ENCODE results near the gene KIAA1549. TPM values are rescaled to one million over a fixed set of nuclear protein-coding genes. Genes with fewer than 3 reads are reported as not detected.

KIAA1549 gene
- total RNA-seq, 4 donors from 2014 or later: 0.11 to 2.1 (median 0.28) TPM

GRCh38 chr7:138892812-138893211 lies 88.4 kb downstream of the KIAA1549 start:
- no peak for DNase-seq
- H3K4me3 ChIP-seq: no peak overlapping the region
- H3K9me3 ChIP-seq: no peaks in the 10 kb centered on the region
- intact Hi-C loops (cut with DNase I): no loop called here
- no peak overlapping the region for H3K27ac ChIP-seq
- H3K27me3 ChIP-seq: no peaks in the 10 kb centered on the region
- TF ChIP-seq CTCF (IDR thresholded peaks at IDR 0.05) (no peak), POLR2A (IDR thresholded peaks at IDR 0.05) (no peak)
- 76 to 82% methylated on average over 5 of the region's 5 CpGs for WGBS, 2 donors
- no peaks in the 10 kb centered on the region for H3K36me3 ChIP-seq
- peaks cover 0 to 31% (median 0%) of the 10 kb centered on the region in 3 donors for H3K4me1 ChIP-seq

GRCh38 chr7:138892006-138892630 lies 89.1 kb downstream of the KIAA1549 start:
- Histone ChIP-seq H3K4me1 (peaks cover 0 to 31% (median 0%) of the 10 kb centered on the region in 3 donors), H3K27ac (no peak overlapping the region), H3K36me3 (no peaks in the 10 kb centered on the region), H3K9me3 (no peaks in the 10 kb centered on the region), H3K27me3 (no peaks in the 10 kb centered on the region), H3K4me3 (no peak overlapping the region)
- WGBS, 2 donors: 76 to 81% methylated on average over 3 of the region's 3 CpGs
- TF ChIP-seq POLR2A (IDR thresholded peaks at IDR 0.05) (no peak), CTCF (IDR thresholded peaks at IDR 0.05) (no peak)
- DNase-seq: no peak
- intact Hi-C loops (cut with DNase I): no loop called here

- DNase-seq: no peak
- TF ChIP-seq POLR2A (IDR thresholded peaks at IDR 0.05): no peak
- no peak for TF ChIP-seq CTCF (IDR thresholded peaks at IDR 0.05)
Observed at GRCh38 chr7:138891446-138891810, 89.8 kb downstream of the KIAA1549 start.

DNA sequence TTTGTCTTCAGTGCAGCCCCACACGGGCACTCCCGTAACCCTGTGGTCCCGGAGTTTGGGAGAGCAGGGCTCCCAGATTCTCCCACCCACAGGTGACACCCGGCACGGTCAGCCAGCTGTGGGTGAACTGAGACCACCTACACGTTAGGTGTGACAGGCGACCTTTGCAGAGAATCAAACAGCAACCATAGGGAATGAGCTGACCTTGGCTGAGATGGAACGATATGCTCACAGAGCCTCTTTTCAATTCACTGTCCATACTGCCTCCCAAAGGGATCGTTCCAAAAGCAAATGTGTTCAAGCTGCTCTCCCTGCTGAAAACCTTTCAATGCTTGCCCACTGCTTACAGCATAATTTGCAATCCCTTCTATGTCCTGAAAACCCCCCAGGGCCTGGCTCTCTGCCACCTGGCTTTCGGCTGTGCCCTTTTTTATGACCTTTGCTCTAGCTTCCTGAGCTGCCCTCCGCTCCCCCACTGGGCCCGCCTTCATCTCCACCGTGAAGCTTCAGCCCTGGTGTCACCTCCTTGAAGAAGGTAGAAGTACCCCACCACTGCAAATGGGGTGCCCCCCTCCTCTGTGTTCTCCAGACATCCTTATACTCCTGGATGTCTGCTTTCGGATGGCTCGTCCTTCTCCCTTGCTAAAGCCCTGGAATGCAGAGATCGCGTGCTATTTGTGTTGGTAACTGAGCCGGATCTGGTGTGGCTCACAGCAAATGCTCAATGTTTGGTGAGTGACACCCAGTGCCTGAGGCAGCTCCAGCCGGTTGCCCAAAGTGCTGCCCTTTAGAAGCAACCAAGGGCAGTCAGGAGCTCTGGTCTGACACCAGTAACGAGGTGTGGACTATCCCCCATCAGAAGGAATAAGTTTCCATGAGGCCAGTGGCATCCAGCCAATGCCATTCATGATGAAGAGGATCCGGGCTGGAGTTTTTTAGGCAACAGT lies 90.4 kb downstream of the KIAA1549 start:
- no peak for DNase-seq
- no peaks in the 10 kb centered on the region for H3K9me3 ChIP-seq
- peaks cover 0 to 37% (median 6%) of the 10 kb centered on the region in 3 donors for H3K4me1 ChIP-seq
- no peaks in the 10 kb centered on the region for H3K27me3 ChIP-seq
- 69 to 76% methylated on average over 14 to 19 of the region's 21 CpGs for WGBS, 2 donors
- no peaks in the 10 kb centered on the region for H3K36me3 ChIP-seq
- no peak overlapping the region for H3K4me3 ChIP-seq
- TF ChIP-seq CTCF (IDR thresholded peaks at IDR 0.05) (no peak), POLR2A (IDR thresholded peaks at IDR 0.05) (no peak)
- no peak overlapping the region for H3K27ac ChIP-seq
- intact Hi-C loops (cut with DNase I): no loop called here

More at GRCh38 chr7:138891446-138891810, 89.8 kb downstream of the KIAA1549 start:
- H3K4me1 ChIP-seq: peaks cover 0 to 37% (median 6%) of the 10 kb centered on the region in 3 donors
- no peaks in the 10 kb centered on the region for H3K27me3 ChIP-seq
- WGBS, 2 donors: 56 to 79% methylated on average over 5 of the region's 5 CpGs
- no peaks in the 10 kb centered on the region for H3K9me3 ChIP-seq
- no peak overlapping the region for H3K27ac ChIP-seq
- H3K36me3 ChIP-seq: no peaks in the 10 kb centered on the region
- H3K4me3 ChIP-seq: no peak overlapping the region
- intact Hi-C loops (cut with DNase I): no loop called here
